DMS153 treated with DMSO at 0.1 percent for 48 hours (cell line): Measurements from ENCODE around the gene CUL4A.

ENCODE experiments used
- DNase-seq: peaks from one replicate; lab custom pipeline; 2025; ENCODE audit not compliant: unreplicated experiment; lab: John Stamatoyannopoulos, UW

The CUL4A gene

GRCh38 chr13:113179374-113180230 is 29.8 kb upstream of the CUL4A start:
- DNase-seq, result no peak

GRCh38 chr13:113182046-113182445 is 27.4 kb upstream of the CUL4A start:
- no peak for DNase-seq

- no peak for DNase-seq
Observed at GRCh38 chr13:113183450-113184129, 25.8 kb upstream of the CUL4A start.

GRCh38 chr13:113184568-113185440 is 24.6 kb upstream of the CUL4A start:
- DNase-seq, result no peak

GRCh38 chr13:113186061-113186900 is 23.1 kb upstream of the CUL4A start:
- no peak for DNase-seq

- DNase-seq, result peak; percentile 71
Observed at GRCh38 chr13:113187263-113187669, 22.1 kb upstream of the CUL4A start.

- DNase-seq, result peak; percentile 17
Observed at GRCh38 chr13:113187883-113188665, 21.3 kb upstream of the CUL4A start.

- DNase-seq, result no peak
Observed at GRCh38 chr13:113190181-113190580, 19.2 kb upstream of the CUL4A start.

- no peak for DNase-seq
Observed at GRCh38 chr13:113192279-113192678, 17.1 kb upstream of the CUL4A start.

GRCh38 chr13:113192902-113193301 is 16.5 kb upstream of the CUL4A start:
- no peak for DNase-seq

- no peak for DNase-seq
Observed at GRCh38 chr13:113195360-113195759, 14.1 kb upstream of the CUL4A start.

- DNase-seq, result no peak
Observed at GRCh38 chr13:113196970-113197737, 12.3 kb upstream of the CUL4A start.

GRCh38 chr13:113201815-113202214 is 7.6 kb upstream of the CUL4A start:
- DNase-seq, result no peak

GRCh38 chr13:113202912-113203311 is 6.5 kb upstream of the CUL4A start:
- DNase-seq, result no peak

- no peak for DNase-seq
Observed at GRCh38 chr13:113203507-113204377, 5.7 kb upstream of the CUL4A start.

- no peak for DNase-seq
Observed at GRCh38 chr13:113204378-113204734, 5.1 kb upstream of the CUL4A start.

- DNase-seq, result no peak
Observed at GRCh38 chr13:113205428-113205931, 3.9 kb upstream of the CUL4A start.

GRCh38 chr13:113207460-113207859 is 2.0 kb upstream of the CUL4A start:
- DNase-seq, result no peak
